Upper lobe of left lung (tissue), 4 donors: ENCODE measurements around the gene TMEM117.

Experiments used
- CTCF ChIP-seq, 6 experiments: fragments of 450-650 bp in 4 of 6; fragments of 200-600 bp in 2 of 6; sonication (generic) in 2 of 6; IDR thresholded peaks; one replicate each; pipeline ENCODE4 v1.5.1; 2016 to 2019; ENCODE audit warnings: antibody characterized with exemption in 6 of 6
- POLR2AphosphoS5 ChIP-seq, 2 donors: sonication (generic); formaldehyde crosslinking; IDR thresholded peaks; one replicate each; pipeline ENCODE4 v1.5.1; 2017; ENCODE audit warnings: antibody characterized with exemption in 2 of 2

GRCh38 chr12:44245932-44246331 is 410.1 kb downstream of the TMEM117 start:
- TF ChIP-seq CTCF (IDR thresholded peaks at IDR 0.05) (no peak), POLR2AphosphoS5 (IDR thresholded peaks at IDR 0.05) (no peak)
